Chondrocyte (in vitro differentiated cells): ENCODE measurements around the gene TLE3. TPM values are rescaled to one million over a fixed set of nuclear protein-coding genes. Genes with fewer than 3 reads are reported as not detected.

Source experiments
- DNase-seq: peaks from one replicate; pipeline ENCODE4 v3.0.0; 2021; ENCODE audit warnings: mixed read lengths, low spot score
- H3K27ac Mint-ChIP-seq: one replicate; pipeline ENCODE4 v1.8.0; 2021; ENCODE audit warnings: mild to moderate bottlenecking, moderate library complexity, mixed read lengths; ENCODE audit not compliant: unreplicated experiment
- H3K27me3 Mint-ChIP-seq: 2 replicates; pipeline ENCODE4 v1.8.0; 2021; ENCODE audit warnings: low read depth, mixed read lengths
- H3K36me3 Mint-ChIP-seq: 2 replicates; pipeline ENCODE4 v1.8.0; 2021; ENCODE audit warnings: low read depth, mixed read lengths
- H3K4me1 Mint-ChIP-seq: 2 replicates; pipeline ENCODE4 v1.8.0; 2021; ENCODE audit warnings: low read depth, mild to moderate bottlenecking, mixed read lengths
- H3K4me3 Mint-ChIP-seq: one replicate; pipeline ENCODE4 v1.8.0; 2021; ENCODE audit warnings: mild to moderate bottlenecking, moderate library complexity, mixed read lengths; ENCODE audit not compliant: unreplicated experiment
- H3K9me3 Mint-ChIP-seq: 2 replicates; pipeline ENCODE4 v1.8.0; 2021; ENCODE audit warnings: low read depth, mixed read lengths
- CTCF ChIP-seq: fragments of 200-600 bp; sonication (generic); IDR thresholded peaks from 2 replicates; pipeline ENCODE4 v1.5.0; 2021; ENCODE audit warnings: antibody characterized with exemption, mild to moderate bottlenecking, moderate library complexity
- total RNA-seq: library from RNA; stranded (reverse); gene quantifications from 3 replicates; pipeline ENCODE4 v1.2.1, GENCODE V29; 2021

The TLE3 gene
- total RNA-seq, 1 donor from 2014 or later, result 53.4 TPM

GRCh38 chr15:70093481-70094319, 4.0 kb downstream of the TLE3 start:
- H3K4me1 Mint-ChIP-seq, result peaks cover 46% of the 10 kb centered on the region
- no peak for TF ChIP-seq CTCF

GRCh38 chr15:70093070-70093469, 4.6 kb downstream of the TLE3 start:
- Mint-ChIP-seq H3K9me3 (no peaks in the 10 kb centered on the region), H3K36me3 (peaks cover 25% of the 10 kb centered on the region), H3K27me3 (no peaks in the 10 kb centered on the region), H3K4me1 (peaks cover 42% of the 10 kb centered on the region), H3K4me3 (no peak overlapping the region), H3K27ac (no peak overlapping the region)
- TF ChIP-seq CTCF, result no peak
- DNase-seq, result peak; percentile 17

More at GRCh38 chr15:70093481-70094319, 4.0 kb downstream of the TLE3 start:
- no peaks in the 10 kb centered on the region for H3K9me3 Mint-ChIP-seq
- H3K36me3 Mint-ChIP-seq, result peaks cover 23% of the 10 kb centered on the region
- DNase-seq, result peak; percentile 6
- H3K27me3 Mint-ChIP-seq, result no peaks in the 10 kb centered on the region
- peak overlapping the region; percentile 31 for H3K4me3 Mint-ChIP-seq
- no peak overlapping the region for H3K27ac Mint-ChIP-seq

- H3K27me3 Mint-ChIP-seq, result no peaks in the 10 kb centered on the region
- peaks cover 38% of the 10 kb centered on the region for H3K4me1 Mint-ChIP-seq
- H3K36me3 Mint-ChIP-seq, result peaks cover 27% of the 10 kb centered on the region
- no peaks in the 10 kb centered on the region for H3K9me3 Mint-ChIP-seq
- no peak overlapping the region for H3K27ac Mint-ChIP-seq
- peak; percentile 5 for DNase-seq
- no peak for TF ChIP-seq CTCF
- no peak overlapping the region for H3K4me3 Mint-ChIP-seq
These were observed 5.2 kb downstream of the TLE3 start for GRCh38 chr15:70092464-70093027.

GRCh38 chr15:70091726-70092463, 5.8 kb downstream of the TLE3 start:
- no peak for TF ChIP-seq CTCF
- H3K4me1 Mint-ChIP-seq, result peaks cover 38% of the 10 kb centered on the region
- DNase-seq, result peak; percentile 37
- peaks cover 33% of the 10 kb centered on the region for H3K36me3 Mint-ChIP-seq
- no peaks in the 10 kb centered on the region for H3K27me3 Mint-ChIP-seq
- no peak overlapping the region for H3K4me3 Mint-ChIP-seq
- no peaks in the 10 kb centered on the region for H3K9me3 Mint-ChIP-seq
- no peak overlapping the region for H3K27ac Mint-ChIP-seq
